ENCODE data around the gene RXRG.
A peak's percentile ranks its signal among the peaks of the same experiment; 100 is the strongest.

The RXRG gene

GRCh38 chr1:165449131-165449530, 4.2 kb upstream of the RXRG start:
- no peak for DNase-seq

- DNase-seq, result no peak
Observed at GRCh38 chr1:165445388-165445787, 462 bp upstream of the RXRG start.

GRCh38 chr1:165443539-165444311, 1.2 kb downstream of the RXRG start:
- no peak for DNase-seq

- DNase-seq, result no peak
Observed at GRCh38 chr1:165442653-165443052, 2.3 kb downstream of the RXRG start.

GRCh38 chr1:165442053-165442452, 2.9 kb downstream of the RXRG start:
- DNase-seq, result no peak

GRCh38 chr1:165441166-165441880, 3.6 kb downstream of the RXRG start:
- no peak for DNase-seq

GRCh38 chr1:165439330-165439729, 5.6 kb downstream of the RXRG start:
- no peak for DNase-seq

GRCh38 chr1:165436994-165437393, 7.9 kb downstream of the RXRG start:
- DNase-seq, result no peak

GRCh38 chr1:165435801-165436200, 9.1 kb downstream of the RXRG start:
- no peak for DNase-seq

- DNase-seq, result no peak
Observed at GRCh38 chr1:165434281-165434680, 10.6 kb downstream of the RXRG start.

- no peak for DNase-seq
Observed at GRCh38 chr1:165431079-165431478, 13.8 kb downstream of the RXRG start.

GRCh38 chr1:165426745-165427144, 18.2 kb downstream of the RXRG start:
- DNase-seq, result no peak

GRCh38 chr1:165425621-165426020, 19.3 kb downstream of the RXRG start:
- no peak for DNase-seq

- peak in 1 of 2 donors; percentile 76 for DNase-seq
Observed at GRCh38 chr1:165424454-165425216, 20.3 kb downstream of the RXRG start.

GRCh38 chr1:165423136-165423535, 21.8 kb downstream of the RXRG start:
- DNase-seq, result no peak

GRCh38 chr1:165420655-165421054, 24.3 kb downstream of the RXRG start:
- DNase-seq, result no peak

- no peak for DNase-seq
Observed at GRCh38 chr1:165419839-165420238, 25.1 kb downstream of the RXRG start.

GRCh38 chr1:165418195-165418594, 26.7 kb downstream of the RXRG start:
- no peak for DNase-seq

GRCh38 chr1:165416876-165417275, 28.1 kb downstream of the RXRG start:
- no peak for DNase-seq

- no peak for DNase-seq
Observed at GRCh38 chr1:165415068-165415467, 29.9 kb downstream of the RXRG start.

- DNase-seq, result no peak
Observed at GRCh38 chr1:165414620-165415019, 30.3 kb downstream of the RXRG start.

GRCh38 chr1:165411396-165411795, 33.5 kb downstream of the RXRG start:
- DNase-seq, result no peak

GRCh38 chr1:165409657-165410358, 35.1 kb downstream of the RXRG start:
- DNase-seq, result no peak
